VCaP (cell line): ENCODE results near the gene AFTPH.

Source experiments
- H3K27ac ChIP-seq: fragments of 450-650 bp; 2 replicates; pipeline ENCODE4 v1.5.1; 2017
- CTCF ChIP-seq: fragments of 450-650 bp; conservative IDR thresholded peaks from 2 replicates; pipeline ENCODE4 v1.5.1; 2017; ENCODE audit warnings: mild to moderate bottlenecking, moderate library complexity

The AFTPH gene

GRCh38 chr2:64523666-64524603, at the start of gene AFTPH:
Gene AFTPH (plus strand): TSS chr2:64524328. CDS start chr2:64551475, 27,147 bp downstream.
- H3K27ac ChIP-seq = peak within 1 kb of the TSS; percentile 95
- no peak for TF ChIP-seq CTCF

- TF ChIP-seq CTCF = no peak
- no peak overlapping the region for H3K27ac ChIP-seq
These were observed 49.5 kb upstream of the AFTPH start for GRCh38 chr2:64474636-64475035.

- H3K27ac ChIP-seq = no peak overlapping the region
- no peak for TF ChIP-seq CTCF
These were observed 47.1 kb upstream of the AFTPH start for GRCh38 chr2:64477037-64477436.

GRCh38 chr2:64477979-64478378, 46.1 kb upstream of the AFTPH start:
- no peak for TF ChIP-seq CTCF
- no peak overlapping the region for H3K27ac ChIP-seq

GRCh38 chr2:64478502-64479230, 45.5 kb upstream of the AFTPH start:
- TF ChIP-seq CTCF = no peak
- H3K27ac ChIP-seq = no peak overlapping the region

GRCh38 chr2:64479259-64480117, 44.6 kb upstream of the AFTPH start:
- H3K27ac ChIP-seq = no peak overlapping the region
- no peak for TF ChIP-seq CTCF
